Fibroblast of skin of abdomen (primary cell): ENCODE results near the gene RIN2. TPM values are rescaled to one million over a fixed set of nuclear protein-coding genes. Genes with fewer than 3 reads are reported as not detected.

Source experiments
- DNase-seq: peaks from one replicate; pipeline ENCODE4 v3.0.0-alpha.2; 2013
- polyA plus RNA-seq, 2 experiments: library from polyadenylated mRNA; unstranded; fragments of 120-200 nt; gene quantifications; one replicate each; pipeline ENCODE4 v1.2.1, GENCODE V29; 2013; ENCODE audit not compliant: insufficient read length in 2 of 2

RIN2 gene, protein sequence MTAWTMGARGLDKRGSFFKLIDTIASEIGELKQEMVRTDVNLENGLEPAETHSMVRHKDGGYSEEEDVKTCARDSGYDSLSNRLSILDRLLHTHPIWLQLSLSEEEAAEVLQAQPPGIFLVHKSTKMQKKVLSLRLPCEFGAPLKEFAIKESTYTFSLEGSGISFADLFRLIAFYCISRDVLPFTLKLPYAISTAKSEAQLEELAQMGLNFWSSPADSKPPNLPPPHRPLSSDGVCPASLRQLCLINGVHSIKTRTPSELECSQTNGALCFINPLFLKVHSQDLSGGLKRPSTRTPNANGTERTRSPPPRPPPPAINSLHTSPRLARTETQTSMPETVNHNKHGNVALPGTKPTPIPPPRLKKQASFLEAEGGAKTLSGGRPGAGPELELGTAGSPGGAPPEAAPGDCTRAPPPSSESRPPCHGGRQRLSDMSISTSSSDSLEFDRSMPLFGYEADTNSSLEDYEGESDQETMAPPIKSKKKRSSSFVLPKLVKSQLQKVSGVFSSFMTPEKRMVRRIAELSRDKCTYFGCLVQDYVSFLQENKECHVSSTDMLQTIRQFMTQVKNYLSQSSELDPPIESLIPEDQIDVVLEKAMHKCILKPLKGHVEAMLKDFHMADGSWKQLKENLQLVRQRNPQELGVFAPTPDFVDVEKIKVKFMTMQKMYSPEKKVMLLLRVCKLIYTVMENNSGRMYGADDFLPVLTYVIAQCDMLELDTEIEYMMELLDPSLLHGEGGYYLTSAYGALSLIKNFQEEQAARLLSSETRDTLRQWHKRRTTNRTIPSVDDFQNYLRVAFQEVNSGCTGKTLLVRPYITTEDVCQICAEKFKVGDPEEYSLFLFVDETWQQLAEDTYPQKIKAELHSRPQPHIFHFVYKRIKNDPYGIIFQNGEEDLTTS
- 19.0 TPM for polyA plus RNA-seq (2013, experiment 1 of 2; ENCODE audit: insufficient read length)
- polyA plus RNA-seq (2013, experiment 2 of 2; ENCODE audit: insufficient read length), result 18.6 TPM

DNA sequence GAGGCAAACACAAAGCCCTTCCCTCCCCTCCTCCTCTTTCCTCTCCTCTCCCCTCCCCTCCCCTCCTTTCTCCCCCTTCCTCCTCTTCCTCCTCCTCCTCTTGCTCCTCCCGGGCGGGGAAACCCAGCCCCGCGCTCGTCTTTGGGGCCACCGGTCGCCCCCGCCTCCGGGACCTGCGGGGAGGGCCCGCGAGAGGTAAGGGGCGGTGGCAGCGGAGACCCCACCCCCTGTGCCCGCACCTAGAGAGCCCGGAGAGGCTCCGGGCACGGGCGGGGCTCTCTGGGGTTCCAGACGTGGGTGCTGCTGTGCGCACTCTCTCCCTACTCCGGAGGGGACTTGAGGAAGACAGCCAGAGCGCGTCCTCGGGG is at the start of gene RIN2:
RIN2 (plus strand) TSS at position 126 of the 368 bp plus-strand sequence. CDS start 131,344 bp downstream, outside the sequence.
- DNase-seq, result peak; percentile 14

DNA sequence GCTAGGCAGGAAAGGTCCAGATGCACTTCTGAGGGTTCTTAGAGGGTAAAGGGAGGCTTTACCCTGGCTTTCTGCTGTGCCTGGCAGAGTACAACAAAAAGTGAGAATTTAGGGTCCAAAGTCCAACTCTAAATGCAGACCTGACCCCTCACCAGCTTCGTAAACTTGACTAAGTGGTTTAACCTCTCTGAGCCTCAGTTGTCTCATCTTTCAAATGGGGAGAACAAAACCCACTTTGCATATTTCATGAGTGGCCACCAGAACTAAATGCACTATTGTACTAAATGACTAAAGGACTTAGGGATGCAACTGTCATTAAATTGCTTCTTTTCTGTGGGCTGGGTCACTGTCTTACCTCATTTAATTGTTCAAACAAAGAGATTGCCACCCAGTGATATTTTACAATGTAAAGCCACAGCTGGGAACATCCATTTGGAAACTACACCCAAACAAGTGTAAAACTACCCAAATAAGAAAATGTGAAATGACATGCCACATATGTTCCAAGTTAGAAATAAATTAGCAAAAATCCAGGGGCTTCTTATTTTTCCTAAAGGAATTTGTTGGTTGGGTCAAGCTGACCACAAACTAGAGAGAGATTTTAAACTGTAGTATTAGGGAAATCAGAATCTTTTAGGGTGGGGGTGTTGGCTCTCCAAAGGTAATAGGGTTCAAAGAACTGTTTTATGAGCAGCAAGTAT is 48.3 kb upstream of the RIN2 start:
- no peak for DNase-seq

DNA sequence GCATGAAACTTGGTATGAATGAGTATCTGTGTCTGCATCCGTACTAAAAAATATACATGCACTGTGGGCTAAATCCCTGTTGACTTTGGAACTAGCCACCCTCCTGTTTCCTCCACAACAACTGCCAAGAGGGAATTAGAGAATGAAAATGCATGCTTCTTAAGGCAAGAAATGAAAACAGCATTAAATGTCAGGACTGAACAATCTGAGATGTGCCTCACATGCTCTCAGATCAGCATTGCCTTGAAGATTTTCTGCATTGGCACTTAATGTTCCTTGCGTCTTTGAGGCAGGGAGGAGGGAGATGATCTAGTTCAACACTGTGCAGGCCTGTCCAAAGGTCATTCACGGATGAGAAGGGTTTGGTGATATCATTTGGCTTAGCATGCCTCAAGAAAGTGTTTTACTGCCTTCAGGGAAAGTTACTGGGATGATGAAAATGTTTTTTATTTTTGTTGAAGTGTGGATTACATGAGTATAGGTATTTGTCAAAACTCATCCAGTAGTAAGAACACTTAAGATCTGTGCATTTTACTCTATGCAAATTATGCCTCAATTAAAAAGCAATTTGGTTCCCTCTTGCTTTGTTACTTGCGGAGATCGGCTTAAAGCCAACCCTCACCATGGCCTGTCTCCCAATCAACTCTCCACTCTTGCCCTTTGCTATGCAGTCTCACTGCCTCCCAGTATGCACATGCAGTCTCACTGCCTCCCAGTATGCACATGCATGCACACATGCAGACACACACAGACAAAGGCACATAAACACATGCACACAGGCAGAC is 47.5 kb upstream of the RIN2 start:
- no peak for DNase-seq

DNA sequence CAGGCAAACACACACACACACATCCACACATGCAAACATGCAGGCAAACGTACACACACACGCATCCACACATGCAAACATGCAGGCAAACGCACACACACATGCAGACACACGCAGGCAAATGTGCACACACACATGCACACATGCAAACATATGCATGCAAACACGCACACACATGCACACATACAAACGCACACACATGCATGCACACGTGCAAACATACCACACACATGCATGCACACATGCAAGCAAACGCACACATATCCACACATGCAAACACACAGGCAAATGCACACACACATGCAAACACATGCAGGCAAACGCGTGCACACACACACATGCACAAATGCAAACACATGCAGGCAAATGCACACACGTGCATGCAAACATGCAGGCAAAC is 46.9 kb upstream of the RIN2 start:
- no peak for DNase-seq

DNA sequence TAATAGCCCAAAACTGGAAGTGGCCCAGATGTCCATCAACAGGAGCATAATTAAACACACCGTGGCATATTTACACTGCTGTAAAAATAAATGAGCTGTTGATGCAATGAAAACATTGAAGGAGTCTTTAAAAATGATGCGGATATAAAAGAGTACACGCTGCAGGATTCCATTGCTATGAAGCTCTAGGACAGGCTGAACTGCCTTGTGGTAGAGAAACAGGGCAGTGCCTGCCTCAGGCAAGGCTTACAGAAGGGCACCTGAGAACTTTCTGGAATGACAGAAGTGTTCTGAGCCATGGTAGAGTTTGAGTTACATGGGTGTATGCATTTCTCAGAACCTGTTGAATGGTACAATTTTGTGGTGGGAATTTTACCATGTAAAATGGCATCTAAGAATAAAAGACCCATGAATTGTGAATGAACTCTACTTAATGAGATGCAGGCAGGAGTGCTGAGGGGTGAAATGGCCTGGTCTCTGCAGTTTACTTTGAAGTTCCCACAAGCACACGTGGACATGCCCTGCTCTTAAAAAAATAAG is 45.3 kb upstream of the RIN2 start:
- DNase-seq, result no peak

DNA sequence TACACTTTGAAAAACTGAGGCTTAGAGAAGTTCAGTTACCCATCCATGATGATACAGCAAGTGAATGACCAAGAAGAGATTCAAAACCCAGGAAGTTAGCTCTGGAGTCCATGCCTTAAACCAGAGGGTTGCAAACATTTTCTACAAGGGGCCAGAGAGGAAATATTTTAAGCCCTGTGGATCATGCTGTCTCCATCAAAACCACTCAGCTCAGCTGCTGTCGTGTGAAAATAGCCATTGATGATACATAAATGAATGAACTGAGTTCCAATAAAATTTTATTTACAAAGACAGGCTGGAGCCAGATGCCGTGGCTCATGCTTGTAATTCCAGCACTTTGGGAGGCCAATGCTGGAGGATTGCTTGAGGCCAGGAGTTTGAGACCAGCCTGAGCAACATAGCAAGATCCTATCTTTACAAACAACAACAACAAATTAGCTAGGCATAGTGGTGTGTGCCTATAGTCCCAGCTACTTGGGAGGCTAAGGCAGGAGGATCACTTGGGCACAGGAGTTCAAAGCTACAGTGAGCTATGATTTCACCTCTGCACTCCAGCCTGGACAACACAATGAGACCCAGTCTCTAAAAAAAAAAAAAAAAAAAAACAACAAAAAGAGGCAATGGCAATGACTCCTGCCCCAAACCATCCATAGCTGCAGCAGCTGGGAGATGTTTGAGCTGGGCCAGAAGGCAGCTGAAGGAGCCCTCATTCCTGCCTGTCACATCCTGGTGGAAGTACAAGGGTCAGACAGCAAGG is 44.1 kb upstream of the RIN2 start:
- no peak for DNase-seq

DNA sequence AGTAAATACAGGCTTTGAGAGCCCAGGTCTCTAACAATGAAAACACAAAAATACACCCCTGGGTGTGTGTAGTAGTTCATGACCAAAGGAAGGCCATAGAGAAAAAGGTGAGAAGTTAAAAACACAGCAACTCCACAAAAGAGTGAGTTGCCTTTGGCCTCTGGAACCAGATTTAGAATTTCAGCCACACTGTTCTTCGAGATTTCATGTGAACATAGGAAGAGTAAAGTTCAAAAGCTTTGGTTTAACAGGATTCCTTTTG is 43.5 kb upstream of the RIN2 start:
- DNase-seq, result no peak

DNA sequence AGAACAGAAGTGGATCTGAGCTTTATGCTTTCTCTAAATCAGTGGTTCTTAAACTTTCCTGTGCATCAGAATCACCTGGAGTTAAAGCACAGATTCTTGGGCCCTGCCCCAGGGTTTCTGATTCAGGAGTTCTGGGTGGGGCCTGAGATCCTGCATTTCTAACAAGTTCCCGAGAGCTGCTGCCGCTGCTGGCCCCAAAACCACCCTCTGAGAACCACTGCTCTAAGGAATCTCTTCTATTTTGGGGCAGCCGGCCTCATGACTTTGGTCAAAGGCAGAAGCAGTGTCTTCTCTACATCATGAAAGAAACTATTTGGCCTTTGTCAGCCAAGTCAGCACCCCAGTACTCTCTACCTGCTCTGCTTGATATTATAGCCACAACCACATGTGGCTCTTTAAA is 42.1 kb upstream of the RIN2 start:
- no peak for DNase-seq

DNA sequence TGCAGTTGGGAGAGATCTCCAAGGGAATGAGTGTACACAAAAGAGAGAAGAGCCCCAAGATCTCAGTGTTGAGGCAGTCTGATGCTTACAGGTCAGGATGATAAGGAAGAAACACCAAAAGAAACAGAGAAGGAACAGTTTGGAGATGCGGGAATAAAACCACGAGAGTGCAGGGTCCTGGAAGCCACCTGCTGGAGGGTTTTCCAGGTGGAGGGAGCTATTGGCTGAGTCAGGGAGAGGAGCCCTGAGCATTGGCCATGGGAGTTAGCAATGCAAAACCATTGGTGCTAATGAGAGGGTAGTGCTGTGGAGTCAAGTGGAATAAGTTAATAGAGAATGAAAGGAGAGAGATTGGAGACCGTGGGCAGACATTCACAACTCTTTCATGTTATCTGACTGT is 39.2 kb upstream of the RIN2 start:
- no peak for DNase-seq

DNA sequence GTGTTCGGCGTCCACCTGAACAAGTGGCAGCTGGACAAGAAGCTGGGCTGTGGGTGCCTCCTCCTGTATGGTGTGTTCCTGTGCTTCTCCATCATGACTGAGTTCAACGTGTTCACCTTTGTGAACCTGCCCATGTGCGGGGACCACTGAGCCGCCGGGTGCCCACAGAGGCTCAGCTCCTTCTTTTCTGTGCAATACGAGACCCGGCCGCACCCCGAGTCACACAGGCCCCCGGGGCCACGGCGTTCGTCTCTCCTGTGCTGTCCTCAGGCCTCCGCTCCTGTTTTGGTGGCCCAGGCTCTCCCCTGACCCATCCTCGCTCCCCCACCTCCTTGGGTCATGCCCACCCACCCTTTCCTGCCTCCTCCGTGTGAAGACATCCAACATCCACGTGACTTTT is 37.1 kb upstream of the RIN2 start:
- no peak for DNase-seq

DNA sequence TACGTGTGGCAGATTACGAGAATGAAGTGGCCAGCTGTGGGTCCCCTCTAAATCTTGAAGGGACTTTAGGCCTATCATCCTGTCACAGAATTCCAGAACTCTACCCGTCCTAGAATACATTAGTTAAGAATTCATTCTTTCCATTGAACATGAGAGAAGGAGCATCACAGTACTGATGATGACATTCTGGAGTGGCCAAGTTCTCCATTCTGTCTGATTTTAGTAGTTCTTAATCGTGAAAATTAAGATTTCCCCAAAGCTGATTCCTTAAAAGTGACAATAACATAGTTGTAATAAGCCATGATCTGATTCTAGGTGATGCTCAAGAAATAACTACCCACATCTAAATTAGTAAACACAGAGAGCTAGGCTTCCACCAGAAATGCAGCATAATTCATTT is 35.0 kb upstream of the RIN2 start:
- DNase-seq, result no peak

DNA sequence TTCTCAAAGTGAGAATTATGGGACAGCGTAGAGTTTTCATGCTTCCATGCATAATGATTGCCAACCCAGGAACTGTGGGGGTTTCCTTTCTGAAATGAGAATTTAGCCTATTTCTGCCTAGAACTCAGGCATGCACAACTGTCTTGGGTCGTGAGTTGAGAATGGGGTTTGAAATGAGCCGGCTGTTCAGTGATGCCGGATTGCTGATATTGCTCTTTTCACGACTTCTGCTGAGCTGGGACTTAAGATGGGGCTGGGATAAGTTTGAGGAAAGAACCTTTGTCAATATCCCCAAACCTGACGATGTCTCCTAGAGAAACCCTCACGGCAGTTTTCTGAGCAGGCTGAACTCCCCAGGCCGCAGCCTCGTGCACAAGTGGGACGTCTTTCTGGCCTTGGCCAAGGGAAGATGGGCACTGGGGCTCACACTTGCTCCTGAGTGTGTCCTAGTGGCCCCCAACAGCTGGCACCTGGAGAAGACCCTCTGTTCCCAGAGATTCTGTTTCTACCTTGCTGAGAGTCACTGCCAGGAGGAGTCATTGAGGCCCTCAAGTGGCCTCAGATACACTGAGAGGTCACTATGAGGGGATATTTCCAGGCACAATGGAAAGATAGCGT is 34.1 kb upstream of the RIN2 start:
- no peak for DNase-seq

DNA sequence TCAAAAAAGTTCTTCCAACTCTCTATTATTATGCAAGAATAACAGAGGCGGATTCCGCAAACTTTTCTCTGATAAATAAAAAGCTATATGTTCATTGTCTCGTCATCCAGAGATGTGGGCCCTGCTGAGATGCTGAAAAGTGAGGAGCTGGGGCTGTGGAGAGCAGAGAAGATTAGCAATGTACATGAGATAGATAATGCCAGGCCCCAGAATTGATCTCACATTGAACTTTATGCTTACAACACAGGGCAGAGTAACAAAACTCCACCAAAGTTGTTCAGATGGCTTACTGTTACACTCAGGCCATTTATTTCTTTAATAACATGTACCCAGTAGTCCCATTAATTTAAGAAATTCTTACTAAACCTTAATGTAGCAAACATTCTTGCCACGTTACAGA is 32.7 kb upstream of the RIN2 start:
- no peak for DNase-seq

DNA sequence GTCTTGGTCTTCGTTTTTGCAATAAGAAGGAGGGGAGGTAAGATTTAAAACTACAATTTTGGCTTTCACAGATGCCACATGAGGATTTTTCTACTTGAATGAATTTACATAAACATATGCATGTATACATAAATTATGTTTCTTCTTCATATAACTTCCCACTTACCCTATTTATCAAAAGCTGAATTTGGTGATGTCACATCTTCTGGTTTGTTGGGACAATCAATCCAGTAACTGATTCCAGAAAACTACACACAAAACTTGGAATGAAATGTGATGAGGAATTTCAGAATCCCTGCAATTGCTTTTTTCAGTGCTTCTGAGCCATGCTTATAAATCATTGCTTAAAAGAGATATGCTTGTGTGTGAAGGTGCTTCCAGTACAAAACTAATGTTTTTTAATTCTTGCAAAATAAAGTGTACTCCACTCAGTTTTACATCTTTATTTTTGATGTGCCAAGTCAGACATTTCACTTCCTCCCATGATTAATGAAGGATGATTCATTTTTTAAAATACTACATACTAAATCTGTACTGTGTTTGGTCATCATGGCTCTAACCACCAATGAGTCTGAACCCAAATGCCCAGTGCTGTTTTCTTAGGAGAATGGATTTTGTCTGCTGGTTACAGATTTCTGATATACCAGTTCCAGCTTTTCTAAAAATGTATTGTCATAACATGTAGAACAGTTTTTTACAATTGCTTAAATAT is 32.1 kb upstream of the RIN2 start:
- DNase-seq, result peak; percentile 24

DNA sequence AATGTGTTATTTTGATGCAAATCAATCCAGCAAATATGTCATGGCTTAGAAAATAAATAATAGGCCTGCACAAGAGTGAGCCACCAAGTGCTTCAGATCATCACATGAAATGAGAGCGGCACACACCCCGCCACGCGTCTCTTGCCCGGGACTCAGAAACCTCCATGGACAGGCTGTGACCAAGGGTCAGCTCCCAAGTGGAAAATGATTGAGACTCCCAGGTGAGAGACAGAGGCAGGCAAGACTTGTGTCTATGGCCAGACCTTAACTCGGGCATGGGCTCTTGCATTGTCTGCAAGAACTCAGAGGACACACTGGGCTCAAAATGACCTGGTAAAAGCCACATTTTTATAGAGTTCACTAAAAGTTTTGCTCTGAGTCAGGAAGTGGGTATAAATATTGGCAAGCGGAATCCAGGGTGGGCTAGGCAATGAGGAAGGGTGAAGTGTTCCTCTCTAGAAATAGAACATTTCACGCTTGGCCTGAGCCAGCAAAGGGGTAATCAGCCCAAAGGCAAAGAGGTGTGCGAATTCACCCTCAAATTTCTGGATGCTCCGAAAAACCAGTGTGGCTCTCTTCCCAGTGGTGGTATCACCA is 30.7 kb upstream of the RIN2 start:
- DNase-seq, result no peak

DNA sequence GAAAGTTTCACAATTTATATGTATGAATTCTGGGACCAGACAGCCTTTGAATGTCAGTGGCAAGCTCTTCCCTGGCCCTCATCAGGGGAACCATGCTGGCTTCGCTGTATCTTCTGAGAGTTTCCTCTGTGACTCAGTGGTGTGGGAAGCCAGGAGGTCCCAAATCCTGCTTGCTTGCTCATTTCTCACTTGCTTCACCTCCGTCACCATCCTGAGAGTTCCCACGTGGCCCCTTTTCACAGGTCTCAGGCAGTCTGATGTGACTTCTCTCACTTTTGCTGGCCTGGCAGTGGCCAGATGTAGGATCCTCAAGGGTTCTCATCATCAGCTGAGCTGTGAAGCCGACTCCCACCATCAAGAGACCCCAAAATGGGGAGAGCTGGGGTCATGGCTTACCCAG is 28.4 kb upstream of the RIN2 start:
- DNase-seq, result no peak

DNA sequence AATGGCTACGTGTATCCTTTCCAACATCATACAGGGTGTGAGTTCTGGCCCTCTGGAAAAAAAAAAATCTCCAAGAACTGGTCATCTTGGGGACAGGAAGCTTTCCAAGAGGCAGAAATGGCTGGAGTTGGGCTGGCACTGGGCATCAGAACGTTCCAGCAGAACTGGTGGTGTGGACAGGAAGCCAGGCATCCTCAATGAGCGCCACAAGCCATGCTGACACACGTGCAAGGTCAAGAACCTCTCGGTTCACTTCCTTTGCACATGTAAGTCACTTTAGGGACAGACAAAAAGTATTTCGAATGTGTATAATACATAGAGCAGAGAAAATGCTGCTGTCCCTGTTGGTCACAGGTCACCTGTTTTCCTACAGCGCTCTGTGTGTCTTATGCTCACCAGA is 27.4 kb upstream of the RIN2 start:
- no peak for DNase-seq

DNA sequence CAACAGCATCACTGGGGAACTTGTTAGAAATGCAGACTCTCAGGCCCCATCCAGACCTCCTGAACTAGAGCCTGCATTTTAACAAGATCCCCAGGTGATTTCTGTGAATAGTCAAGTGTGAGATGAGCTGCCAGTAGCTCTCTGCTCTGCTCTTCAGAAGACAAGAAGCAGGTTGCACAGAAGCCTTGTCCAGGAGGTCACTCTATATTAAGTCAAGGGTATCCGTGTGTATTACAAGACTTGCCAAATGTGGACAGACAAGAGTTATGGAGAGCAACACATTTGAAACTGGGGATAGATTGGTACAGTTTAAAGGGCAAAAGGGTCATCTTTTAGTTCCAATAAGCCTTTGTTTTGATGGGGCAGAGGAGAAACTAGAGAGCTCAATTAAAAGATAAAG is 23.2 kb upstream of the RIN2 start:
- DNase-seq, result no peak

DNA sequence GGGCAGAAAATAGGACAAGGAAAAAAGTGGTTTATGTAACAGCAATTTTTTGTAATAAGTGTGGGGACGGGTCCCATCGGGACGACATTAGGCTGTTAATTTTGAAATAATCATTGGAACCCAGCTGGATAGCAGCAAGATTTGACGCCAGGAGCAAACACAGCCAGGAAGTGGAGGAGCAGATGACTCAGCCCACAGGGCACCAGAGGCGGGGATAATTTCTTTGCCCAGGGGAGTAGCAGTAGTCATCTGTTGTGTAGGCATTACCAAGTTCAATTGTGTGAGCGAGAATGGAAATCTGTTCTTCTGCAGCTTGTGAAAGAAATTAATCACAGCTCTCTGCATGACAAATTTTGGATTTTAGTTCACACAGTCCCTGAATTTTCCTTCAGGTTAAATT is 22.6 kb upstream of the RIN2 start:
- peak; percentile 68 for DNase-seq

DNA sequence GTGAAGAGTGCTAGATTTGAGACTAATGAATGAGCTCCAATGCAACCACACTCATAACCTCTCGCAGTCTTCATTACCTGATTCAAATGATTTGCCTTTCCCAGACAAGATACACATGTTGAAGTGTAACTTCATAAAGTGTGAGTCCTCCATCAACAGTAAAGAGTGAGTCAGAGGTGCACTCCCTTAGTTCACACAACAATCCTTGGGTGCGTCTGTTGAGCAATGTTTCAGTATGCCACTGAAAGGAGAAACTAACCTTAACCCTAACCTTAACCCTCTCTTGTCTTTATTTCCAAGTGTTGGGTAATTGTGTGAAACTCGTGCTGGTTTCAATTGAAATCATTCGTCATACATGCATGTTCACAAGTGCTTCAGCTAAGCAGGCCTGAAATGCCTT is 21.0 kb upstream of the RIN2 start:
- peak; percentile 20 for DNase-seq
